H9 (cell line): ENCODE data around the gene NPAS2. TPM values are rescaled to one million over a fixed set of nuclear protein-coding genes. Genes with fewer than 3 reads are reported as not detected.

ENCODE experiments used
- DNase-seq: peaks from one replicate; pipeline ENCODE4 v3.0.0-alpha.2; 2017
- H2AFZ ChIP-seq: one replicate; pipeline ENCODE4 v1.6.1; 2013; ENCODE audit warnings: mild to moderate bottlenecking, low read length, control low read depth, moderate library complexity
- H2AK5ac ChIP-seq: 2 replicates; pipeline ENCODE4 v1.6.1; 2013; ENCODE audit warnings: low read length, control low read depth, mixed read lengths; ENCODE audit not compliant: insufficient read length
- H2BK120ac ChIP-seq: one replicate; pipeline ENCODE4 v1.6.1; 2013; ENCODE audit warnings: low read depth, mild to moderate bottlenecking, low read length, control low read depth, inconsistent platforms; ENCODE audit not compliant: poor library complexity, severe bottlenecking
- H2BK12ac ChIP-seq: 2 replicates; pipeline ENCODE4 v1.6.1; 2013; ENCODE audit warnings: low read length, control low read depth, mixed read lengths, low read depth; ENCODE audit not compliant: insufficient read length
- H2BK15ac ChIP-seq: 2 replicates; pipeline ENCODE4 v1.6.1; 2013; ENCODE audit warnings: low read depth, low read length, control low read depth
- H2BK20ac ChIP-seq: one replicate; pipeline ENCODE4 v1.6.1; 2013; ENCODE audit warnings: low read depth, mild to moderate bottlenecking, low read length, control low read depth, inconsistent platforms; ENCODE audit not compliant: poor library complexity, severe bottlenecking
- H2BK5ac ChIP-seq: 2 replicates; pipeline ENCODE4 v1.6.1; 2013; ENCODE audit warnings: low read length, control low read depth, mixed read lengths; ENCODE audit not compliant: insufficient read length
- H3K14ac ChIP-seq: 2 replicates; pipeline ENCODE4 v1.6.1; 2013; ENCODE audit warnings: low read length, control low read depth; ENCODE audit not compliant: insufficient read depth
- H3K18ac ChIP-seq: 2 replicates; pipeline ENCODE4 v1.6.1; 2013; ENCODE audit warnings: low read depth, mild to moderate bottlenecking, mixed read lengths, low read length, control low read depth; ENCODE audit not compliant: insufficient read length
- H3K23ac ChIP-seq: 2 replicates; pipeline ENCODE4 v1.6.1; 2013; ENCODE audit warnings: low read length, control low read depth, mixed read lengths, low read depth; ENCODE audit not compliant: insufficient read length
- H3K23me2 ChIP-seq: 2 replicates; pipeline ENCODE4 v1.6.1; 2013; ENCODE audit warnings: low read depth, mild to moderate bottlenecking, mixed read lengths, low read length, control low read depth; ENCODE audit not compliant: insufficient read length, poor library complexity, severe bottlenecking
- H3K27ac ChIP-seq: 2 replicates; pipeline ENCODE4 v1.5.1; 2013; ENCODE audit warnings: low read length, control low read depth, mixed read lengths, low read depth; ENCODE audit not compliant: insufficient read length
- H3K27me3 ChIP-seq: 2 replicates; pipeline ENCODE4 v1.6.1; 2013; ENCODE audit warnings: low read length, control low read depth, inconsistent platforms; ENCODE audit not compliant: insufficient read depth
- H3K4ac ChIP-seq: 2 replicates; pipeline ENCODE4 v1.6.1; 2013; ENCODE audit warnings: low read depth, mild to moderate bottlenecking, control low read depth, inconsistent platforms, low read length, moderate library complexity
- H3K4me1 ChIP-seq: 2 replicates; pipeline ENCODE4 v1.6.1; 2013; ENCODE audit warnings: low read length, control low read depth, inconsistent platforms; ENCODE audit not compliant: insufficient read depth
- H3K4me2 ChIP-seq: 2 replicates; pipeline ENCODE4 v1.6.1; 2013; ENCODE audit warnings: low read length, control low read depth, mixed read lengths; ENCODE audit not compliant: insufficient read length, insufficient read depth
- H3K56ac ChIP-seq: 2 replicates; pipeline ENCODE4 v1.6.1; 2013; ENCODE audit warnings: low read depth, mild to moderate bottlenecking, mixed read lengths, low read length, control low read depth; ENCODE audit not compliant: insufficient read length
- H3K79me1 ChIP-seq: 2 replicates; pipeline ENCODE4 v1.6.1; 2013; ENCODE audit warnings: low read depth, mild to moderate bottlenecking, moderate library complexity, low read length, control low read depth, inconsistent platforms; ENCODE audit not compliant: insufficient read depth, poor library complexity, severe bottlenecking
- H3K79me2 ChIP-seq: 2 replicates; pipeline ENCODE4 v1.6.1; 2013; ENCODE audit warnings: low read length, control low read depth, inconsistent platforms; ENCODE audit not compliant: insufficient read depth
- H3K9ac ChIP-seq: 2 replicates; pipeline ENCODE4 v1.6.1; 2013; ENCODE audit warnings: low read length, control low read depth, mixed read lengths; ENCODE audit not compliant: insufficient read length; ENCODE audit errors: extremely low read depth
- H3K9me3 ChIP-seq: one replicate; pipeline ENCODE4 v1.6.1; 2013; ENCODE audit warnings: low read depth, low read length, inconsistent platforms; ENCODE audit not compliant: control insufficient read depth
- H3T11ph ChIP-seq: one replicate; pipeline ENCODE4 v1.6.1; 2013; ENCODE audit warnings: mild to moderate bottlenecking, low read length, control low read depth, inconsistent platforms
- H4K20me1 ChIP-seq: one replicate; pipeline ENCODE4 v1.6.1; 2013; ENCODE audit not compliant: control insufficient read depth, insufficient read length, insufficient read depth
- H4K5ac ChIP-seq: 2 replicates; pipeline ENCODE4 v1.6.1; 2013; ENCODE audit warnings: low read depth, mild to moderate bottlenecking, mixed read lengths, low read length, control low read depth; ENCODE audit not compliant: insufficient read length
- H4K8ac ChIP-seq: replicated peaks from 2 replicates; pipeline ENCODE4 v1.6.1; 2013; ENCODE audit warnings: low read length, control low read depth, mixed read lengths, low read depth; ENCODE audit not compliant: insufficient read length
- H4K91ac ChIP-seq: 2 replicates; pipeline ENCODE4 v1.6.1; 2013; ENCODE audit warnings: low read depth, mild to moderate bottlenecking, moderate library complexity, mixed read lengths, low read length, control low read depth; ENCODE audit not compliant: insufficient read length
- H3K27ac Mint-ChIP-seq, 3 experiments: 2 replicates in 2 of 3; 3 replicates in 1 of 3; pipeline ENCODE4 v1.8.0; 2020 to 2021; ENCODE audit warnings: mixed read lengths in 3 of 3, mild to moderate bottlenecking in 1 of 3, moderate library complexity in 1 of 3
- H3K27me3 Mint-ChIP-seq: 2 replicates; pipeline ENCODE4 v1.8.0; 2021; ENCODE audit warnings: low read depth, mild to moderate bottlenecking, moderate library complexity, mixed read lengths
- H3K36me3 Mint-ChIP-seq, 3 experiments: 2 replicates in 2 of 3; 3 replicates in 1 of 3; pipeline ENCODE4 v1.8.0; 2020 to 2021; ENCODE audit warnings: low read depth in 3 of 3, mixed read lengths in 3 of 3; ENCODE audit not compliant: insufficient read depth in 1 of 3
- H3K4me1 Mint-ChIP-seq, 2 experiments: 2 replicates each; pipeline ENCODE4 v1.8.0; 2020; ENCODE audit warnings: mixed read lengths in 2 of 2
- H3K4me3 Mint-ChIP-seq, 2 experiments: 2 replicates in 1 of 2; 3 replicates in 1 of 2; pipeline ENCODE4 v1.8.0; 2020 to 2021; ENCODE audit warnings: mild to moderate bottlenecking in 2 of 2, mixed read lengths in 2 of 2, moderate library complexity in 1 of 2
- H3K9me3 Mint-ChIP-seq, 2 experiments: 2 replicates in 1 of 2; 3 replicates in 1 of 2; pipeline ENCODE4 v1.8.0; 2020; ENCODE audit warnings: mild to moderate bottlenecking in 2 of 2, mixed read lengths in 2 of 2, moderate library complexity in 1 of 2
- CTCF ChIP-seq: fragments of 200-600 bp; sonication (generic); conservative IDR thresholded peaks from 3 replicates; pipeline ENCODE4 v1.8.0; 2021; ENCODE audit warnings: antibody characterized with exemption, mild to moderate bottlenecking
- WGBS: extraction: QIAGEN DNeasy Blood & Tissue Kit; methylation state at CpG from one replicate; pipeline ENCODE4 v1.1.7; 2013; ENCODE audit warnings: missing lambda C conversion rate, low lambda C conversion rate, mixed read lengths; ENCODE audit not compliant: insufficient read length; ENCODE audit errors: extremely low coverage; 5-methylcytosine and 5-hydroxymethylcytosine counted together
- total RNA-seq: library from RNA; stranded (reverse); gene quantifications from 2 replicates; pipeline ENCODE4 v1.2.1, GENCODE V29; 2021

The NPAS2 gene
- total RNA-seq, 1 experiment from 2014 or later = 1.3 TPM

DNA sequence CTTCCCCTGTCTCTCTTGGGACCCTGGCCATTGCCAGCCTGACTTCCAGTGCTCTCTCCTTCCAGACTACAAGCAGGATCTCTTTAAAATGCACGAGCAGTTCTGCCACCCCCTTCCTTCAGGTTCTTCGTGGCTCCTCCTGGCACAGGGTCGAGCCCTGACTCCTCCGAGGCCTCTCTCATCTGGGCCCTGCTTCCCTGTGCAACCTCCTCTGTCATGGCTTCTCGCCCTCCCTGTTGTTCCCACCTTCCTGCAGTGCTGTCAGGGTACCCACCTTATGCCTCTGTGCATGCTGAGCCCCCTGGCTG, 125.4 kb downstream of the NPAS2 start:
- no peak for TF ChIP-seq CTCF
- Histone ChIP-seq H3K23ac (no peak overlapping the region), H3K4ac (no peak overlapping the region), H3K23me2 (no peaks in the 10 kb centered on the region), H3K9ac (no peak overlapping the region), H2BK5ac (no peak overlapping the region), H3K27ac (no peak overlapping the region), H2AK5ac (no peak overlapping the region), H3K14ac (no peak overlapping the region), H2BK12ac (no peak overlapping the region), H3K79me1 (no peaks in the 10 kb centered on the region), H3K4me2 (no peak overlapping the region), H2BK20ac (no peak overlapping the region), H2AFZ (no peak overlapping the region), H3K79me2 (no peaks in the 10 kb centered on the region), H3K27me3 (no peaks in the 10 kb centered on the region), H3K4me1 (peaks cover 5% of the 10 kb centered on the region; the same call in 1 of the 2 replicates), H3K9me3 (no peaks in the 10 kb centered on the region), H3T11ph (no peak overlapping the region), H4K5ac (no peak overlapping the region), H4K8ac (no peak overlapping the region), H2BK15ac (no peak overlapping the region), H3K18ac (no peak overlapping the region), H2BK120ac (no peak overlapping the region), H3K56ac (no peak overlapping the region), H4K20me1 (no peaks in the 10 kb centered on the region), H4K91ac (no peak overlapping the region)
- Mint-ChIP-seq H3K27me3 (peaks cover 5% of the 10 kb centered on the region), H3K36me3 (no peaks in the 10 kb centered on the region), H3K27ac (peak overlapping the region in 1 of 3 experiments; percentile 24; a peak in 1 of 7 replicates), H3K4me3 (no peak overlapping the region), H3K9me3 (no peaks in the 10 kb centered on the region), H3K4me1 (peaks cover 18 to 22% of the 10 kb centered on the region in 2 experiments)
- DNase-seq = no peak
- no CpG with 5 or more reads among the region's 5 CpGs for WGBS
